ENCODE data around the gene THRA. TPM values are rescaled to one million over a fixed set of nuclear protein-coding genes. Genes with fewer than 3 reads are reported as not detected.

THRA gene
- polyA plus RNA-seq, 3 donors = 46.9 to 57.1 (median 51.1) TPM

- DNase-seq (ENCODE audit: extremely low read depth in 1 of 11, low read depth in 9 of 11, low spot score in 4 of 11) = no peak
Measured at GRCh38 chr17:40023590-40024292, 39.0 kb upstream of the THRA start.

- no peak for DNase-seq (ENCODE audit: extremely low read depth in 1 of 11, low read depth in 9 of 11, low spot score in 4 of 11)
Measured at GRCh38 chr17:40024901-40025300, 37.9 kb upstream of the THRA start.

DNA sequence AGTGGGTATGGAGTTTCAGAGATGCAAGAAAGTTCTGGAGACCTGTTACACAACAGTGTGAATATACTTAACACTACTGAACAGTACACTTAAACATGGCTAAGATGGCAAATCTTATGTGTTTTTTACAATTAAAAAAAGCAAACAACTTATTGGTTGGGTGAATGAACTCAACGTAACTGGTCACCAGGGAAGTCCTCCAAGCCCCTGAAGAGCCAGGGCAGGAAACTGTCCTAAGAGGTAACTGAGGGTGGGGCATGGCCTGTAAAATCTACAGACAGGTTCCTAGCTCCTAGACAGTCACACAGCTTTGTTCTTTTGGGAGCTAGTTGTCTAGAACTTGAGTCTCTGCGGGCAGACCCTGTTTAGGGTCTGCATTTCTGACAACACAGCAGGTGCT, 37.2 kb upstream of the THRA start:
- no peak for DNase-seq (ENCODE audit: extremely low read depth in 1 of 11, low read depth in 9 of 11, low spot score in 4 of 11)

GRCh38 chr17:40025991-40026815, 36.6 kb upstream of the THRA start:
- no peak for DNase-seq (ENCODE audit: extremely low read depth in 1 of 11, low read depth in 9 of 11, low spot score in 4 of 11)

GRCh38 chr17:40026816-40027613, 35.8 kb upstream of the THRA start:
- DNase-seq (ENCODE audit: extremely low read depth in 1 of 11, low read depth in 9 of 11, low spot score in 4 of 11) = peak in 10 of 11 donors; percentile 44 to 80 (median 66)

GRCh38 chr17:40027614-40028012, 35.2 kb upstream of the THRA start:
- no peak for DNase-seq (ENCODE audit: extremely low read depth in 1 of 11, low read depth in 9 of 11, low spot score in 4 of 11)

GRCh38 chr17:40028595-40028994, 34.2 kb upstream of the THRA start:
- DNase-seq (ENCODE audit: extremely low read depth in 1 of 11, low read depth in 9 of 11, low spot score in 4 of 11) = no peak

DNA sequence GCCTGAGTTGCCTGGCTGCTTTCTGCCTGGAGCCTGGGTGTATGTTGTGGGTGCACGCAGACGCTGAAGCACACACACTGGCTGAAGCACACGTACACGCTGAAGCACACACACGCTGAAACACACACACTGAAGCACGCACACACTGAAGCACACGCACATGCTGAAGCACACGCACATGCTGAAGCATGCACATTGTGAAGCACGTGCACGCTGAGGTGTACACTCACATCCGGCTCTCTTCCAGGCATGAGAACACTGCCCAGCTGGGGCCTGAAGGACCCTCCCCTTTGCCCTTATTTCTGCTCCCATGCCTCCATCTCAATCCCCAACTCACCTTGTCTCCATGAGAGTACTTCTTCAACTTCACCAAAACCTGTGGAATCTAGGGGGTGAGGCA, 31.1 kb upstream of the THRA start:
- DNase-seq (ENCODE audit: extremely low read depth in 1 of 11, low read depth in 9 of 11, low spot score in 4 of 11) = no peak

DNA sequence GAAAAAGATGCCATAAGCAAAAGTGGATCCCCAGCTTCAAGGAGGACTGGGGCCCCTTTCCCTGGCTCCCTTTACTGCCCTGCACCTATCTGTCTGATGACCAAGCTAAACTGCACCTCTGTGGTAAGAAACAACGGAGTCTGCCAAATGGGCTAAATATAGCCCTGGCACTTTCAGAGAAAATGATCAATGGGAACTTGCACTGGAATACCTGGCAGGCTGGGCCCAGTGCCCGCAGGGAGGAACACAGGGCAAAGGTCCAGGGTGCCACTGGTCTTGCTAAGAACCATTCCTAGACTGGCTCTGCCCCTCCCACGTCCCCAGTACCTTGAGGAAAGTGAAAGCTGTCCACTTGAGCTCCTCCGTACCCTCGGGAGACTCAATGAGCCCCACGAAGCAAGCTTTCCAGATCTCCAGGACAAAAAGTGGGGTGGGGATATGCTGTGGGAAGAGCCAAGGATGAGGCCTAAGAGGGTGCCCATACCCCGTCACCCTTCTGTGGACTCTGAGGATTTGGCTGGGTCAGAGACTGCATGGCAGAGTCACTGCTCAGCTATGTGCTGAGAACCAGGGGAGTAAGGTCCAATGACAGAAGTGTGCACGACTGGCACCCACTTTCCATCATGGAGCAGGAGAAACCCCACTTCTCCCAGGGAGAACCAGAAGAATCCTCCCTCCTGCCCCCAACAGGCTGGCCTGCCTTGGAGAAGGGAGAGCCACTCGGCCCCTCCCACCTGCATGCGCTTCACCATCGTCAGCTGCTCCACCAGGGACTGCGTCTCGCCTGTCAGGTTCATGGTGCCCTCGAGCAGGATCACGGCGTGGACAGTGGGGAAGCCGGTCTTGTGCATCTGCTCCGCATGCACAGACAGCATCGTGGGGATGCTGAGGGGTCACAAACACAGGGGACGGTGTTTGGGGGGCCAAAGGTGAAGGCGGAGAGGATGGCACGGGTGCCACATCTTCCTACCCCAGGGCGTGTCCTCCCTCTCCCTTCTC, 30.1 kb upstream of the THRA start:
- no peak for DNase-seq (ENCODE audit: extremely low read depth in 1 of 11, low read depth in 9 of 11, low spot score in 4 of 11)

DNA sequence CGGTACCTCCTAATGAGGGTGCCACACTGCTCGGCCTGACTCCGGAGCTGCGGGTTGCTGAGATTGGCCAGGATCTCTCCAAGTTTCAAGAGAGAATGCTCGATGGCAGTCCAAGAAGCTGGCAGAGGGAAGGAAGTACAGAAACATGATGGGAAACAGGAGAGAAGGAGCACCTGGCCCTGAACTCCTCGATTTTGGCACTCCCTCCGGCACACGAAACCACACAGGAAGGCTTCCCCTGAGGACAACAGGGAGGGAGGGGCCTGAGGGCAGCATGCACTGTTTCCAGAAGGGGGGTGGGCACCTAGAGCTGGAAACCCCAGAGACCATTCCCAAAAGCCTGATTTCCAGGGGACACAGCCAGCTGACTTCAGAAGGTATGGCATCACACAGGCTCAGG, 29.4 kb upstream of the THRA start:
- no peak for DNase-seq (ENCODE audit: extremely low read depth in 1 of 11, low read depth in 9 of 11, low spot score in 4 of 11)

- DNase-seq (ENCODE audit: extremely low read depth in 1 of 11, low read depth in 9 of 11, low spot score in 4 of 11) = no peak
Measured at GRCh38 chr17:40034426-40035161, 28.2 kb upstream of the THRA start.

DNA sequence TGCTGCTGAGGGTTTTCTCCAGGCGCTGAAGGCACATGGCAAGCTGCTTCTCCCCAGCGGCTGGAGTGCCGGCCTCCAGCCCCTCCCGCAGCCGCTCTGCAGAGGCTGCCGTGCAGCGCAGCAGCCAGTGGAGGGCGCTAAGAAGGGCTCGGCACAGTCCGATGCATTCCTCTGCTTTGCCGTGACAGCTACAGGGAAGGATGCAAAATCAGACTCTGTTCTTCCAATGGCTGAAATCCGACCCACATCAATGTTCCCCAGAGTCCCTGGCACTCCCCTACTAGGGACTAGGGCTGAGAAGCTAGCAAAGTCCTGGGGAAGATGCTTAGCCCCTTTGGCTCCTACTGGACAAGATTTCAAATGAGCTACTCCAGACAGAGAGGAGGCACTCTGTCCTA, 27.6 kb upstream of the THRA start:
- DNase-seq (ENCODE audit: extremely low read depth in 1 of 11, low read depth in 9 of 11, low spot score in 4 of 11) = no peak

DNA sequence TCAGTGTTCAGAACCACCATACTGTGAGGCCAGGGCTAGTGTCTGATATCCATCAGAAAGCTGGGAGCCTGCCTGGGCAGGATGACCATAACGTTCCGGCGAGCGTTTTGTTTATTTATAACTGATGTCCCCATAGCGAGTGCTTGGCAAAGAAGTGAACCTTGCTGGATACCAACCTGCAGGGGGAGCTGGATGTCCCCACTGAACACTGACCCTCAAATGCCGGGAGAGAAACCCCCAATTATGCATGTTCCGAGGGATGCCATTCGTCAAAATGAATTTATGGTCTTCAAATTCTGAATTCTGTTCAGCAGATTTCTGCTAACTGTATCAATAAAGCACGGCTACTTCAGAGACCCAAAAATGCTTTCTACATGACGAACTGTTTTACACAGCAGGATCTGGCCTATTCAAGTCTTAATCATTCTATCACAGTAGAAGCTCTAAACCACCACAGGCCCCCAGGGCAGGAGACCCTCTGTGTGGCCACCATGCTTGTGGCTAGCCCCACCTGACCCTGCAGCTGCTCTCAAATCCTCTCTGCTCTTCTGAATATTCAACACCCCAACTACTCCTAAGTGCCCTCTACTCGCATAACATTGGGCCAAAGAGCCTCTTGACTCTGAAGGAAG, 23.8 kb upstream of the THRA start:
- DNase-seq (ENCODE audit: extremely low read depth in 1 of 11, low read depth in 9 of 11, low spot score in 4 of 11) = peak in 7 of 11 donors; percentile 51 to 76 (median 68)

GRCh38 chr17:40041196-40041595, 21.6 kb upstream of the THRA start:
- no peak for DNase-seq (ENCODE audit: extremely low read depth in 1 of 11, low read depth in 9 of 11, low spot score in 4 of 11)

GRCh38 chr17:40056379-40057015, 6.3 kb upstream of the THRA start:
- no peak for DNase-seq (ENCODE audit: extremely low read depth in 1 of 11, low read depth in 9 of 11, low spot score in 4 of 11)

- DNase-seq (ENCODE audit: extremely low read depth in 1 of 11, low read depth in 9 of 11, low spot score in 4 of 11) = no peak
Measured at GRCh38 chr17:40058186-40058784, 4.5 kb upstream of the THRA start.

GRCh38 chr17:40058865-40059264, 3.9 kb upstream of the THRA start:
- DNase-seq (ENCODE audit: extremely low read depth in 1 of 11, low read depth in 9 of 11, low spot score in 4 of 11) = no peak
